Stomach (tissue), 4 donors: ENCODE results near the gene SCARB1.

Source experiments
- CTCF ChIP-seq, 7 experiments: fragments of 450-650 bp in 4 of 7; fragments of 200-600 bp in 3 of 7; sonication (generic) in 3 of 7; IDR thresholded peaks; one replicate each; pipeline ENCODE4 v1.5.1; 2016 to 2019; ENCODE audit warnings: antibody characterized with exemption in 7 of 7, control low read depth in 2 of 7, mild to moderate bottlenecking in 1 of 7
- EP300 ChIP-seq: sonication (generic); formaldehyde crosslinking; IDR thresholded peaks from one replicate; pipeline ENCODE4 v1.6.1; 2017; ENCODE audit warnings: antibody characterized with exemption
- POLR2A ChIP-seq, 4 donors: fragments of 450-650 bp; IDR thresholded peaks; one replicate each; pipeline ENCODE4 v1.6.1; 2016; ENCODE audit warnings: antibody characterized with exemption in 4 of 4, control low read depth in 2 of 4, mild to moderate bottlenecking in 1 of 4, moderate library complexity in 1 of 4
- POLR2AphosphoS5 ChIP-seq, 3 donors: sonication (generic); formaldehyde crosslinking; IDR thresholded peaks; one replicate each; pipeline ENCODE4 v1.6.1; 2016; ENCODE audit warnings: antibody characterized with exemption in 3 of 3

- TF ChIP-seq CTCF (IDR thresholded peaks at IDR 0.05) (no peak), POLR2A (IDR thresholded peaks at IDR 0.05) (no peak), POLR2AphosphoS5 (IDR thresholded peaks at IDR 0.05) (no peak), EP300 (no peak)
Measured at GRCh38 chr12:124831590-124831989, 32.1 kb downstream of the SCARB1 start.
